Fibroblast of villous mesenchyme (primary cell): ENCODE results near the gene SEPTIN1. TPM values are rescaled to one million over a fixed set of nuclear protein-coding genes. Genes with fewer than 3 reads are reported as not detected.

Experiments used
- DNase-seq: peaks from one replicate; pipeline ENCODE4 v3.0.0-alpha.2; 2010; ENCODE audit warnings: low read depth
- H3K4me3 ChIP-seq: 2 replicates; pipeline ENCODE4 v1.5.1; 2011; ENCODE audit warnings: low read depth, mild to moderate bottlenecking, low read length
- total RNA-seq: library from RNA; depleted of rRNA; stranded (reverse); fragments of >200 nt; gene quantifications from 2 replicates; pipeline ENCODE4 v1.2.3, GENCODE V29; 2012
- TF ChIP-seq, protein P1 (sequence below): IDR thresholded peaks from 2 replicates; pipeline ENCODE4 v1.5.1; 2012; ENCODE audit warnings: low read depth, mild to moderate bottlenecking, low read length; ENCODE audit not compliant: insufficient read depth

Gene SEPTIN1
- total RNA-seq, 1 donor: 0.43 TPM

DNA sequence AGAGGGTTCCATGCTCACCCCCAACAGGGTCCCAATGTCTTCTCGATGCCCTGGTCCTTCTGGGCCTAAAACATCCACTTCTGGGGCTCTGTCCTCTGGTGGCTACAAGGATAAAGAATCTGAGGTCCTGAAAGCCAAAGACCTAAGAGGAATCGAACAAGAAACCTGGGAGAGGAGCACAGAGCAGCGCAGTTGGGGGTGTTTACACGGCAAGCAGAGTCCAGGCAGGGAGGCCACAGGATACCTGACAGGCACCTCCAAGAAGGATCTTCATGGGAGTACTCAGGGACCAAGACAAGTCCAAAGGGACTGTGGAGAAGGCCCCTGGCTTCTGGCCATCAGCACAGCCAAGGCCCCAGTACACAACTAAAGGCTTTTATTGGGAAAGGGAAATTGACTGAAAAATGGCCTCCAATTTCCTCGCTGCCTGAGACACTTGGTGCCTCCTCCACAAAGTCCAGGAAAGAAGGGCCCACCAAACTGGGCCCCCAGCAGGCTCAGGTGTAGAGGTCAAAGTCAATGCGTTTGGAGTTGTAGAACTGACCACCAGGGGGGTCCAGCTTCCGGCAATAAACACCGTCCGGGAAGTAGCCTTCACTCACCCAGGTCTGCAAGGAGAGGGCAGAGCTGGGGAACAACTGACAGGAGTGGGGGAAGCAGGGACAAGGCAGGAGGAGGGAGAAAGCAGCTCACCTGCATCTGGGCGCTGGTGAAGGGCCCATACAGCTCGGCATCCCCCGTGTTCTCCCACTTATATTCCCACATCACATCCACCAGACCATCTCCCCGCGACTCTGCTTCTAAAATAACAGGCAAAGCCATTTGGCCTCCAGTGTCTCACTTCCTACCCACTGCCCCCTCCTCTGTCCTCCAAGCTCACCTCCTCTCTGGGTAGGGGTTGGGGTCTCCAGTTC is 29.6 kb downstream of the SEPTIN1 start:
- no peak for DNase-seq
- no peak overlapping the region for H3K4me3 ChIP-seq
- TF ChIP-seq, protein P1, sequence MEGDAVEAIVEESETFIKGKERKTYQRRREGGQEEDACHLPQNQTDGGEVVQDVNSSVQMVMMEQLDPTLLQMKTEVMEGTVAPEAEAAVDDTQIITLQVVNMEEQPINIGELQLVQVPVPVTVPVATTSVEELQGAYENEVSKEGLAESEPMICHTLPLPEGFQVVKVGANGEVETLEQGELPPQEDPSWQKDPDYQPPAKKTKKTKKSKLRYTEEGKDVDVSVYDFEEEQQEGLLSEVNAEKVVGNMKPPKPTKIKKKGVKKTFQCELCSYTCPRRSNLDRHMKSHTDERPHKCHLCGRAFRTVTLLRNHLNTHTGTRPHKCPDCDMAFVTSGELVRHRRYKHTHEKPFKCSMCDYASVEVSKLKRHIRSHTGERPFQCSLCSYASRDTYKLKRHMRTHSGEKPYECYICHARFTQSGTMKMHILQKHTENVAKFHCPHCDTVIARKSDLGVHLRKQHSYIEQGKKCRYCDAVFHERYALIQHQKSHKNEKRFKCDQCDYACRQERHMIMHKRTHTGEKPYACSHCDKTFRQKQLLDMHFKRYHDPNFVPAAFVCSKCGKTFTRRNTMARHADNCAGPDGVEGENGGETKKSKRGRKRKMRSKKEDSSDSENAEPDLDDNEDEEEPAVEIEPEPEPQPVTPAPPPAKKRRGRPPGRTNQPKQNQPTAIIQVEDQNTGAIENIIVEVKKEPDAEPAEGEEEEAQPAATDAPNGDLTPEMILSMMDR: no peak

DNA sequence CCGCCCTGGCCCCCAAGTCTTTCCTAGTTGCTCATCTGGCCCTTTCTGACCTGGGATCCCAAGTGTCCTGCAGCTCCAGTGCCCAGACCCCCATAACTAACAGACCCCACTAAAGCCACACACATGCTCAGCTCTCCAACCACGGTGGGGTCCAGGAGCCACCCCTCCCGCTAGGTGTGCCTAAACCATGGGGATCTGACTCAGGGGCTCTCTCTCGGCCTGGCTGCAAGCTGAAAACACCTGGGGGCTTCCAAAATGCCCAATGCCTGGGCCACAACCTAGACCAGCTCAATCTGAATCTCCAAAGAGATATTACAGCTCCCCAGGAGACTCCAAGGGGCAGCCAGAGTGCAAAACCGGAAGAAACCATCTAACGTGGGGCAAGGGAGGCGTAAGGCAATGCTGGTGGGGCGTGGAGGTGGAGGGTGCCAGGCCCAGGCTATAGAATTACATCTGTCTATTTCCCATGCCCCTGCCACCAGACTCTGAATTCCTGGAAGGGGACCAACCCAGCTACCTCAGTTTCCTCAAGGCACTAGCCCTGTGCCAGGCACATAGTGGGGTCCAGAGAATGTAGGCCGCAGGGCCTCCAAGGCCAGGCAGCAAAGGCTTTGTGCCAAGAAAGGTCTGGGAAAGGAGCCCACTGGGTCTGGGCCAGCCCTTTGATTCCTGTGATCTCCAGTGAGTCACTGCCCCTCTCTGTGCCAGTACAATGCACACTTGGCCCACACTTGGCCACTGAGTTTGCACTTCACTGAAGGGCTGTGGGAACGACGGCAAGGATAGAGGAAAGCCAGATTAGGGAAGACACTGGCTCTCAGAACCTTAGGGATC is 30.6 kb downstream of the SEPTIN1 start:
- TF ChIP-seq, protein P1: no peak
- DNase-seq: peak; percentile 68
- H3K4me3 ChIP-seq: no peak overlapping the region

DNA sequence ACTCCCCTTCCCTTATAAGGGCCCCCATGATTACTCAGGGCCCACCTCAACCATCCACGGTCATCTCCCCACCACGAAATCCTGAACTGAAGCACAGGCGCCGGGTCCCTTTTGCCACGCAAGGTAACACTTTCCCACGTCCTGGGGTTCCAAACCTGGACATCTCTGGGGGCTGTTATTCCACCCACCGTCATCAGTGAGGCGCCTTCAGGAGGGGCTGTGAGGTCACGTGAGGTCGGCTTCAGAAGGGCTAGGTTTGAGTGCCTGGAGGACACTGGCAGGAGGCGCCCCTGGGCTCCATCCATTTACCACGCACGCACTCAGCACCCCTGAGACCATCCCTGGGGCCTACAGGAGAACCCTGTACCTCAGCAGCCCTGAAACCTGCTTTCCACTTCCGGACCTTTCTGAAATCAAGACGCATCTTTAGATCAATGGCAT is 31.3 kb downstream of the SEPTIN1 start:
- TF ChIP-seq, protein P1: no peak
- no peak overlapping the region for H3K4me3 ChIP-seq

DNA sequence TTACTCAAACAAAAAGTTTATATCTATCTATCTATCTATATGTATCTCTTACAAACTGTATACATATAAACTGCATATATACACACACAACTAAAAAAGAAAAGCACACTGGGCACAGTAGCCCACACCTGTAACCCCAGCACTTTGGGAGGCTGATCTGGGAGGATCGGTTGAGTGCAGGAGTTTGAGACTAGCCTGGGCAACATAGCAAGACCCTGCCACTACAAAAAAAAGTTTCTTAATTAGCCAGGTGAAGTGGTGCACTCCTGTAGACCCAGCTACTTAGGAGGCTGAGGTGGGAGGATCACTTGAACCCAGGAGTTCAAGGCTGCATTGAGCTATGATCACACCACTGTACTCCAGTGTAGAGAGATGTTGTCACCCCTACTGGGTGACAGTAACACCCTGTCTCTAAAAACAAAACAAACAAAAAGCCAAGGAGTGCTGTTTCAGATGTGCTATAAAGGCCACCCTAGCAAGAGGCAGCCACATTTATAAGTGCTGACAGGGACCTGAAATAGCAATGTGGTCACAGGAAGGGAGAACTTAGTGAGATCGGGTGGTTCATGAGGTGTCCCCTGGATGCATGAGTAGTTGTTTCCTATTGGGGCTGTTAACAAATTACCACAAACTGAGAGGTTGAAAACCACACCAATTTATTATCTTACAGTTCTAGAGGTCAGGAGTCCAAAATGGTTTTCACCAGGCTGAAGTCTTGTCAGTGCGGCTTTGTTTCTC is 32.1 kb downstream of the SEPTIN1 start:
- TF ChIP-seq, protein P1: no peak
- H3K4me3 ChIP-seq: no peak overlapping the region
- DNase-seq: no peak

More for the DNA sequence above, 31.3 kb downstream of the SEPTIN1 start:
- no peak for DNase-seq

DNA sequence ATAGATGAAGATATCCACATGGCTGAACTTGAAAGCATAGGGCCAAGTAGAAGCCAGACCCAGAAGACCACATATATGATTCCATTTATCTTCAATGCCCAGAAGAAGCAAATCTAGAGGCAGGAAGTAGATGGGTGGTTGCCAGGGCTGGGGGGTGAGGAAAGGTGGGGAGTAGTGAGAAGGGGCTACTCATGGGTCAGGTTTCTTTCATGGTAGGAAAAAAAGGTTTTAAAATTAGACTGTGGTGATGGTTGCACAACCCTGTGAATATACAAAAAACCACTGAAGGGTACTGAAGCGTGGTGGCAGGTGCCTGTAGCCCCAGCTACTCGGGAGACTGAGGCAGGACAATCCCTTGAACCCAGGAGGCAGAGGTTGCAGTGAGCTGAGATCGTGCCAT is 32.7 kb downstream of the SEPTIN1 start:
- no peak for DNase-seq
- H3K4me3 ChIP-seq: no peak overlapping the region
- TF ChIP-seq, protein P1: no peak

DNA sequence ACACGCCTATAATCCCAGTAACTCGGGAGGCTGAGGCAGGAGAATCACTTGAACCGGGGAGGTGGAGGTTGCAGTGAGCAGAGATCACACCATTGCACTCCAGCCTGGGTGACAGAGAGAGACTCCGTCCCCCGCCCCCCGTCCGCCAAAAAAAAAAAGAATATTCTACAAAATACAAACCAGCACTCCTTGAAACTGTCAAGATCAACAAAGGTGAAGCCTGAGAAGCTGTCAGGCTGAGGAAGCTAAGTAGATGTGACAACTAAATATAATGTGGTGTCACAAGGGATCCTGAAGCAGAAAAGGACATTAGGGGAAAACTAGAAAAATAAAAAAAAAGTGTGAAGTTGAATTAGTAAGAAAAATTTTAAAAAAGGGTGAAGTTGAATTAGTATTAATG is 33.4 kb downstream of the SEPTIN1 start:
- DNase-seq: no peak
- TF ChIP-seq, protein P1: no peak
- H3K4me3 ChIP-seq: no peak overlapping the region
